ENCODE data around the gene NOP14.
"Not testable (repeated sequence)": the region's sequence is repeated elsewhere in the genome, so short reads cannot be mapped to it uniquely, and the experiment has no call there.

Gene NOP14

DNA sequence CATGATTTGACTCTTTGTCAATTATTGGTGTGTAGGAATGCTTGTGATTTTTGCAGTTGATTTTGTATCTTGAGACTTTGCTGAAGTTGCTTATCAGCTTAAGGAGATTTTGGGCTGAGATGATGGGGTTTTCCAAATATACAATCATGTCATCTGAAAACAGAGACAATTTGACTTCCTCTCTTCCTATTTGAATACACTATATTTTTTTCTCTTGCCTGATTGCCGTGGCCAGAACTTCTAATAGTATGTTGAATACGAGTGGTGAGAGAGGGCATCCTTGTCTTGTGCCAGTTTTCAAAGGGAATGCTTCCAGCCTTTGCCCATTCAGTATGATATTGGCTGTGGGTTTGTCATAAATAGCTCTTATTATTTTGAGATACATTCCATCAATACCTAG, 44.9 kb downstream of the NOP14 start:
- H3K27ac ChIP-seq (ENCODE audit: low read depth, low read length); H3K4me3 ChIP-seq (ENCODE audit: low read length); H3K9me3 ChIP-seq (ENCODE audit: insufficient read depth, low read depth, low read length); H3K27me3 ChIP-seq (ENCODE audit: insufficient read depth, low read length); H3K9ac ChIP-seq (ENCODE audit: low read depth, low read length): not testable (repeated sequence)
- WGBS = no CpG with 5 or more reads among the region's 2 CpGs
- Histone ChIP-seq H3K4me1 (ENCODE audit: insufficient read depth, low read length) (peaks cover 16% of the 10 kb centered on the region), H3K36me3 (ENCODE audit: insufficient read depth, low read length) (peaks cover 48% of the 10 kb centered on the region)

DNA sequence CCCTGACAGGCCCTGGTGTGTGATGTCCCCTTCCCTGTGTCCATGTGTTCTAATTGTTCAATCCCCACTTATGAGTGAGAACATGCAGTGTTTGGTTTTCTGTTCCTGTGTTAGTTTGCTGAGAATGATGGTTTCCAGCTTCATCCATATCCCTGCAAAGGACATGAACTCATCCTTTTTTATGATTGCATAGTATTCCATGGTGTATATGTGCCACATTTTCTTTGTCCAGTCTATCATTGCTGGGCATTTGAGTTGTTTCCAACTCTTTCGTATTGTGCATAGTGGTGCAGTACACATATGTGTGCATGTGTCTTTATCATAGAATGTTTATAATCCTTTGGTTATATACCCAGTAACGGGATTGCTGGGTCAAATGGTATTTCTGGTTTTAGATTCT, 46.5 kb downstream of the NOP14 start:
- not testable (repeated sequence) for H3K9me3 ChIP-seq (ENCODE audit: insufficient read depth, low read depth, low read length); H3K4me1 ChIP-seq (ENCODE audit: insufficient read depth, low read length); H3K27ac ChIP-seq (ENCODE audit: low read depth, low read length); H3K9ac ChIP-seq (ENCODE audit: low read depth, low read length); H3K4me3 ChIP-seq (ENCODE audit: low read length); H3K27me3 ChIP-seq (ENCODE audit: insufficient read depth, low read length)
- WGBS = 100% methylated on average over 2 of the region's 2 CpGs
- peaks cover 51% of the 10 kb centered on the region for H3K36me3 ChIP-seq (ENCODE audit: insufficient read depth, low read length)

DNA sequence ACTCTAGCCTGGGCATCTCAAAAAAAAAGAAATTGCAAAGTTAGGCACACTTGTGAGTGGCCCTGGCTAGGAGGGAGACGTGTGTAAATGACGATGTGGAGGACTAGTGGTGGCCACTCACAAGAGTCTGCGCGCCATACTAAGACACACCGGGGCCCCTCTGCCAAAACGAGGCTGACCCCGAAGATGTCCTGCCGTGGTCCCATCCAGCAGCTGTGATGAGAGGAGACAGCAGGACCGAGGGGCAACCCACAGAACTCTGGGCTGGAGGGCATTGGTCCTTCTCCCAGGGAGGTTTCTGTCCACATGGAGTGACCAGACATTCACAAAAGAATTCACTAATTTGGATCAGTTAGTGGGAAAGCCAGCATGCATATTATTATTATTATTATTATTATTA, 47.4 kb downstream of the NOP14 start:
- Histone ChIP-seq H3K9ac (ENCODE audit: low read depth, low read length) (no peak overlapping the region), H3K36me3 (ENCODE audit: insufficient read depth, low read length) (peaks cover 57% of the 10 kb centered on the region), H3K4me3 (ENCODE audit: low read length) (no peak overlapping the region), H3K27me3 (ENCODE audit: insufficient read depth, low read length) (no peaks in the 10 kb centered on the region), H3K27ac (ENCODE audit: low read depth, low read length) (no peak overlapping the region), H3K4me1 (ENCODE audit: insufficient read depth, low read length) (no peaks in the 10 kb centered on the region), H3K9me3 (ENCODE audit: insufficient read depth, low read depth, low read length) (no peaks in the 10 kb centered on the region)
- 84% methylated on average over 9 of the region's 9 CpGs for WGBS

GRCh38 chr4:2914256-2915126, 48.7 kb downstream of the NOP14 start:
- Histone ChIP-seq H3K36me3 (ENCODE audit: insufficient read depth, low read length) (peaks cover 70% of the 10 kb centered on the region), H3K27ac (ENCODE audit: low read depth, low read length) (no peak overlapping the region), H3K9me3 (ENCODE audit: insufficient read depth, low read depth, low read length) (no peaks in the 10 kb centered on the region), H3K9ac (ENCODE audit: low read depth, low read length) (no peak overlapping the region), H3K27me3 (ENCODE audit: insufficient read depth, low read length) (no peaks in the 10 kb centered on the region), H3K4me1 (ENCODE audit: insufficient read depth, low read length) (no peaks in the 10 kb centered on the region), H3K4me3 (ENCODE audit: low read length) (no peak overlapping the region)
- 93% methylated on average over 16 of the region's 16 CpGs for WGBS

- 96% methylated on average over 6 of the region's 6 CpGs for WGBS
- H3K36me3 ChIP-seq (ENCODE audit: insufficient read depth, low read length) = peaks cover 82% of the 10 kb centered on the region
Observed at GRCh38 chr4:2913168-2913567, 50.0 kb downstream of the NOP14 start.

DNA sequence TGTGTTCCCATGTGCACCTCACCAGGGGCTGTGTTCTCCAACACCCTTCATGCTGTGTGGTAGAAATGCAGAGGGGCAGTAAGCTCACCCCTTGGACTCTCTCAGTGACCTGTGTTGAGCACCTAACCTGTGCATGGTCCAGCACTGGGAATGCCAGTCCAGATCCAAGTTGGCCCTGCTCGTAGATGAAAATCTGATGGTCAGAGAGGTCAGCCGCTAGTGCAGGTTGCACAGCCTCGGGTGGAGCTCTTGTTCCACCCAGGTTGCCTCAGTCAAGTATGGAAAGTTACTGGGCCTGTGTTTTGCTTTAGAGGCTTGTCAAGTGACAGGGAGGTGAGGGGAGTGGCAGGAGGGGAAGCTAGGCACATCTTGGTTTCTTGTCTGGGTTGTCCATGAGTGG, 51.3 kb downstream of the NOP14 start:
- 92% methylated on average over 3 of the region's 3 CpGs for WGBS
- no peaks in the 10 kb centered on the region for H3K27me3 ChIP-seq (ENCODE audit: insufficient read depth, low read length)
- no peaks in the 10 kb centered on the region for H3K9me3 ChIP-seq (ENCODE audit: insufficient read depth, low read depth, low read length)
- H3K4me3 ChIP-seq (ENCODE audit: low read length) = no peak overlapping the region
- peaks cover 88% of the 10 kb centered on the region for H3K36me3 ChIP-seq (ENCODE audit: insufficient read depth, low read length)
- no peaks in the 10 kb centered on the region for H3K4me1 ChIP-seq (ENCODE audit: insufficient read depth, low read length)
- no peak overlapping the region for H3K27ac ChIP-seq (ENCODE audit: low read depth, low read length)
- H3K9ac ChIP-seq (ENCODE audit: low read depth, low read length) = no peak overlapping the region

More at GRCh38 chr4:2913168-2913567, 50.0 kb downstream of the NOP14 start:
- H3K4me3 ChIP-seq (ENCODE audit: low read length) = no peak overlapping the region
- H3K9me3 ChIP-seq (ENCODE audit: insufficient read depth, low read depth, low read length) = no peaks in the 10 kb centered on the region
- H3K9ac ChIP-seq (ENCODE audit: low read depth, low read length) = no peak overlapping the region
- no peaks in the 10 kb centered on the region for H3K4me1 ChIP-seq (ENCODE audit: insufficient read depth, low read length)
- no peaks in the 10 kb centered on the region for H3K27me3 ChIP-seq (ENCODE audit: insufficient read depth, low read length)
- H3K27ac ChIP-seq (ENCODE audit: low read depth, low read length) = no peak overlapping the region

DNA sequence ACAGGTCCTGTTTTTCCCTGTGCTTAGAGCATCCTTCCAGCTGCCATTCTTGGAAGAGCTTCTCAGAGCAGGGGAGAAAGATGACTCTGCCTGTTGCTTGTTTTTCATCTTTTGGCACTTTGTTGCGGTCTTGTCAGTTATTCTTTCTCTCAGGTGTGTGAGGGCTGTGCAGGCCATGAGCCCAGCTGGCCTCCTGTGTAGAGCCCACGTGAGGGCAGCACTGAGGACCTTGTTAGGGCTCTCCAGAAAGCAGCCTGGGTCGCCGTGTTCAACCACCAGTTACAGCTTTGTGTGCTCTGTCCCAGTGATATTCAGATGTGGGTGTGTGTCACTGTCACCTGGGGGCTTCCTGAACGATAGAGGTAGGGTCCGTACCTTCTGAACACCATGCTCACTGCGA, 52.8 kb downstream of the NOP14 start:
- no peak overlapping the region for H3K27ac ChIP-seq (ENCODE audit: low read depth, low read length)
- WGBS = 84% methylated on average over 7 of the region's 7 CpGs

DNA sequence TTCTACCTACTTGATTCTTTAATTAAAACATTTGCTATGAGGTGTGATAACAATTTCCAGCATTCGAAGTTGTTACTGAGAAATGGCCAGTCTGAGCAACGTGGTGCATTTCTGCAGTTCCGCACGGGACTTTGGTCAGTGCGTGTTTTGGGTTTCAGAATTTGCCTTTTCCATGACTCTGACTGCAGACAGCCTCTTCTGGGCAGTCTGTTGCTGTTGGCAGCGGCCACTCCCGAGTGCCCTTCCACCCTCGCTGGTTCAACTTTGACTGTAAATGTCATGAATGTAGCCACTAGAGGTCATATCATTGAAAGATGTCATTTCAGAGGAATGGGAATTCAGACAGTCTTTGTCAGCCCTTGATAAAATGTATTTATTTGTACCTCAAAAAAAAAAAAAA, 53.6 kb downstream of the NOP14 start:
- Histone ChIP-seq H3K9me3 (ENCODE audit: insufficient read depth, low read depth, low read length) (no peaks in the 10 kb centered on the region), H3K9ac (ENCODE audit: low read depth, low read length) (no peak overlapping the region), H3K4me3 (ENCODE audit: low read length) (no peak overlapping the region), H3K4me1 (ENCODE audit: insufficient read depth, low read length) (no peaks in the 10 kb centered on the region), H3K27ac (ENCODE audit: low read depth, low read length) (no peak overlapping the region), H3K27me3 (ENCODE audit: insufficient read depth, low read length) (no peaks in the 10 kb centered on the region), H3K36me3 (ENCODE audit: insufficient read depth, low read length) (peaks cover 92% of the 10 kb centered on the region)
- 93% methylated on average over 8 of the region's 8 CpGs for WGBS

More for the DNA sequence above, 52.8 kb downstream of the NOP14 start:
- Histone ChIP-seq H3K27me3 (ENCODE audit: insufficient read depth, low read length) (no peaks in the 10 kb centered on the region), H3K4me1 (ENCODE audit: insufficient read depth, low read length) (no peaks in the 10 kb centered on the region), H3K4me3 (ENCODE audit: low read length) (no peak overlapping the region), H3K9me3 (ENCODE audit: insufficient read depth, low read depth, low read length) (no peaks in the 10 kb centered on the region), H3K9ac (ENCODE audit: low read depth, low read length) (no peak overlapping the region), H3K36me3 (ENCODE audit: insufficient read depth, low read length) (peaks cover 90% of the 10 kb centered on the region)

DNA sequence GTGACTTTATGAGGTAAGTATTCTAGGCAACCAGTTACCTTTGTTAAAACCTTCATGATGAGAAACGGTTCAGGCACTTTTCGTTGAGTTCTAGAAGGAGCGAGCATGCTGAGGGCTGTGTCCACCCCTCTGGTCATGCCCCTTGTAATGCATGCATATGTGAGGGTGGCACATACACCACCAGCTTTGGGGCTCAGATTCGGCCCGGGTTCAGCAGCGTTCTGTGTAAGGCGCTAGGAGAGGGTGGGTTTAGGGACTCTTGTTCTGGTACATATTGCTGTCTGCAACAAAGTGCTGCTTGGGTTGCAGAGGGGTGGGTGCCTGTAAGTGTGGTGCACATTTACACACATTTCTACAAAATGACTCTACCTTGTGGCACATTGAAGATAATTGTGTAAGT, 54.5 kb downstream of the NOP14 start:
- Histone ChIP-seq H3K36me3 (ENCODE audit: insufficient read depth, low read length) (peaks cover 96% of the 10 kb centered on the region), H3K4me3 (ENCODE audit: low read length) (no peak overlapping the region), H3K9ac (ENCODE audit: low read depth, low read length) (no peak overlapping the region), H3K27ac (ENCODE audit: low read depth, low read length) (no peak overlapping the region), H3K4me1 (ENCODE audit: insufficient read depth, low read length) (no peaks in the 10 kb centered on the region), H3K9me3 (ENCODE audit: insufficient read depth, low read depth, low read length) (no peaks in the 10 kb centered on the region), H3K27me3 (ENCODE audit: insufficient read depth, low read length) (no peaks in the 10 kb centered on the region)
- WGBS = 94% methylated on average over 7 of the region's 7 CpGs

GRCh38 chr4:2907706-2908293, 55.4 kb downstream of the NOP14 start:
- Histone ChIP-seq H3K9ac (ENCODE audit: low read depth, low read length) (no peak overlapping the region), H3K36me3 (ENCODE audit: insufficient read depth, low read length) (peaks cover 95% of the 10 kb centered on the region), H3K9me3 (ENCODE audit: insufficient read depth, low read depth, low read length) (no peaks in the 10 kb centered on the region), H3K27me3 (ENCODE audit: insufficient read depth, low read length) (no peaks in the 10 kb centered on the region), H3K27ac (ENCODE audit: low read depth, low read length) (no peak overlapping the region), H3K4me3 (ENCODE audit: low read length) (no peak overlapping the region), H3K4me1 (ENCODE audit: insufficient read depth, low read length) (no peaks in the 10 kb centered on the region)
- WGBS = 96% methylated on average over 11 of the region's 11 CpGs

DNA sequence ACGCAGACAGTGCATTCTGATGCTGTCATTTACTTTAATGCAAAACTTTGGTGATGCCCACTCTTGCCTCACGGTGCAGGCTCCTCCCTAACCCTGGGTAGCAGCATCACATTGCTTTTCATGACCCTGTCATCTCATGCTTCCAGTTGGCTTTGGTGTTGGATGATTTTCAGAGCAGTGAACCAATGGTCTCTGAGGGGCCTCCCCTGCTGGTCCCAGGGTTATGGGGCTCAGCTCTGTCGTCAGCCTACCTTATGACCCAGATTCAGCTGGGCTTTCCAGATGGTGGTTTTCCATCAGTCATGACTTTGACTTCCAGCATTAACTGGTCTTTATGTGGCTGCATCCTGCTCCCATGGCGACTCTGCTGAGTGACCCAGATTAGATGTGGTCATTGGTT, 56.0 kb downstream of the NOP14 start:
- Histone ChIP-seq H3K4me1 (ENCODE audit: insufficient read depth, low read length) (no peaks in the 10 kb centered on the region), H3K27me3 (ENCODE audit: insufficient read depth, low read length) (no peaks in the 10 kb centered on the region), H3K9ac (ENCODE audit: low read depth, low read length) (no peak overlapping the region), H3K36me3 (ENCODE audit: insufficient read depth, low read length) (peaks cover 92% of the 10 kb centered on the region), H3K9me3 (ENCODE audit: insufficient read depth, low read depth, low read length) (no peaks in the 10 kb centered on the region), H3K4me3 (ENCODE audit: low read length) (no peak overlapping the region), H3K27ac (ENCODE audit: low read depth, low read length) (no peak overlapping the region)
- 67% methylated on average over 4 of the region's 4 CpGs for WGBS
